SK-N-SH (cell line): ENCODE measurements around the gene TMTC2. TPM values are rescaled to one million over a fixed set of nuclear protein-coding genes. Genes with fewer than 3 reads are reported as not detected.
A peak's percentile ranks its signal among the peaks of the same experiment; 100 is the strongest.

ENCODE experiments used
- CTCF ChIA-PET: fragments of 300-600, 350-600 bp; formaldehyde crosslinking; extraction: SDS; loops from one replicate; lab custom pipeline; 2021; lab: Yijun Ruan, JAX
- POLR2A ChIA-PET: fragments of 350-600 bp; sonication (Branson Sonifier 250); formaldehyde crosslinking; extraction: SDS; loops from one replicate; lab custom pipeline; 2020; ENCODE audit warnings: antibody characterized with exemption, inconsistent platforms; lab: Yijun Ruan, JAX
- DNase-seq: peaks from one replicate; pipeline ENCODE4 v3.0.0; 2012
- H2AFZ ChIP-seq: fragments of 200-600 bp; sonication (generic); 2 replicates; pipeline ENCODE4 v1.8.1; 2016; ENCODE audit warnings: antibody characterized with exemption, mild to moderate bottlenecking, low read depth
- H3F3A ChIP-seq: fragments of 200-600 bp; sonication (generic); replicated peaks from 2 replicates; pipeline ENCODE3; 2016; ENCODE audit warnings: antibody characterized with exemption, mild to moderate bottlenecking; ENCODE audit not compliant: insufficient read depth
- H3K27ac ChIP-seq, 2 experiments: fragments of 200-500 bp in 1 of 2; fragments of 200-600 bp in 1 of 2; sonication (Bioruptor generic) in 1 of 2; sonication (generic), shearing (Covaris generic) in 1 of 2; 2 replicates each; pipeline versions ENCODE4 v1.5.1 to v1.6.1; 2014 to 2016; ENCODE audit warnings: low read depth in 2 of 2, inconsistent platforms in 1 of 2, low read length in 1 of 2, mild to moderate bottlenecking in 1 of 2, mixed read lengths in 1 of 2
- H3K27me3 ChIP-seq: fragments of 200-600 bp; sonication (generic), shearing (Covaris generic); 2 replicates; pipeline ENCODE4 v1.6.1; 2016; ENCODE audit warnings: mixed run types; ENCODE audit not compliant: insufficient read depth
- H3K36me3 ChIP-seq, 2 experiments: fragments of 200-500 bp in 1 of 2; fragments of 200-600 bp in 1 of 2; sonication (Bioruptor generic) in 1 of 2; sonication (generic) in 1 of 2; replicated peaks in 1 of 2; 2 replicates each; pipeline versions ENCODE3 to v1.5.1; 2014 to 2016; ENCODE audit warnings: low read length in 1 of 2, mild to moderate bottlenecking in 1 of 2; ENCODE audit not compliant: insufficient read depth in 2 of 2, control insufficient read depth in 1 of 2
- H3K4me1 ChIP-seq, 2 experiments: fragments of 200-500 bp in 1 of 2; fragments of 200-600 bp in 1 of 2; sonication (Bioruptor generic) in 1 of 2; sonication (generic), shearing (Covaris generic) in 1 of 2; 2 replicates each; pipeline versions ENCODE4 v1.5.1 to v1.6.1; 2014 to 2016; ENCODE audit warnings: low read depth in 1 of 2, low read length in 1 of 2, mixed run types in 1 of 2; ENCODE audit not compliant: insufficient read depth in 2 of 2, control insufficient read depth in 1 of 2
- H3K4me2 ChIP-seq: fragments of 200-600 bp; sonication (generic), shearing (Covaris generic); 2 replicates; pipeline ENCODE4 v1.6.1; 2017; ENCODE audit warnings: mixed run types
- H3K4me3 ChIP-seq, 2 experiments: fragments of 200-500 bp in 1 of 2; fragments of 200-600 bp in 1 of 2; sonication (Bioruptor generic) in 1 of 2; sonication (generic), shearing (Covaris generic) in 1 of 2; 2 replicates each; pipeline versions ENCODE4 v1.5.1 to v1.8.1; 2014 to 2016; ENCODE audit warnings: low read depth in 2 of 2, inconsistent platforms in 1 of 2, low read length in 1 of 2, mild to moderate bottlenecking in 1 of 2, mixed read lengths in 1 of 2, moderate library complexity in 1 of 2
- H3K79me2 ChIP-seq: fragments of 200-600 bp; sonication (generic); 2 replicates; pipeline ENCODE4 v1.8.1; 2017; ENCODE audit warnings: mild to moderate bottlenecking; ENCODE audit not compliant: insufficient read depth
- H3K9ac ChIP-seq: fragments of 200-600 bp; sonication (generic); 2 replicates; pipeline ENCODE4 v1.6.1; 2017; ENCODE audit warnings: mixed run types
- H3K9me2 ChIP-seq: fragments of 200-600 bp; sonication (generic); 2 replicates; pipeline ENCODE4 v1.6.1; 2017; ENCODE audit warnings: mixed run types
- H3K9me3 ChIP-seq: fragments of 200-600 bp; sonication (generic); 2 replicates; pipeline ENCODE4 v1.6.1; 2017; ENCODE audit warnings: mixed run types, mild to moderate bottlenecking, moderate library complexity
- H4K20me1 ChIP-seq: fragments of 200-600 bp; sonication (generic); 2 replicates; pipeline ENCODE4 v1.6.1; 2017; ENCODE audit warnings: mild to moderate bottlenecking, mixed run types; ENCODE audit not compliant: insufficient read depth
- EP300 ChIP-seq, 2 experiments: IDR thresholded peaks; 2 replicates each; pipeline versions ENCODE4 v1.4.0 to v1.6.1; 2012; ENCODE audit warnings: borderline replicate concordance in 1 of 2, low read depth in 1 of 2, low read length in 1 of 2
- NRF1 ChIP-seq: IDR thresholded peaks from 2 replicates; pipeline ENCODE4 v1.6.1; 2012; ENCODE audit warnings: low read depth, mild to moderate bottlenecking, low read length
- YY1 ChIP-seq: IDR thresholded peaks from 2 replicates; pipeline ENCODE4 v1.4.0; 2012; ENCODE audit warnings: low read depth, mild to moderate bottlenecking
- WGBS: methylation state at CpG from one replicate; pipeline ENCODE4 v1.1.6; 2017; ENCODE audit warnings: low lambda C conversion rate; 5-methylcytosine and 5-hydroxymethylcytosine counted together
- polyA plus RNA-seq, 3 experiments: library from polyadenylated mRNA; depleted of rRNA; stranded (reverse); fragments of >200 nt; gene quantifications; 2 replicates each; pipeline ENCODE4 v1.2.3, GENCODE V29; 2012
- TF ChIP-seq, protein P1 (sequence below): fragments of 200-600 bp; sonication (generic); IDR thresholded peaks from 2 replicates; pipeline ENCODE4 v1.6.1; 2017; ENCODE audit warnings: antibody characterized with exemption, mild to moderate bottlenecking, moderate library complexity
- TF ChIP-seq, protein P2 (sequence below): IDR thresholded peaks from 2 replicates; pipeline ENCODE4 v1.4.0; 2012; ENCODE audit warnings: low read depth, borderline replicate concordance
- TF ChIP-seq, protein P3 (sequence below): fragments of 150-350 bp; IDR thresholded peaks from 2 replicates; pipeline ENCODE4 v1.6.1; 2016; ENCODE audit warnings: mild to moderate bottlenecking, low read depth, low read length
- TF ChIP-seq, protein P4 (sequence below): IDR thresholded peaks from 2 replicates; pipeline ENCODE4 v1.6.1; 2012; ENCODE audit warnings: mild to moderate bottlenecking, low read depth, low read length, moderate library complexity

TMTC2 gene
- polyA plus RNA-seq, 1 of the 3 experiments (the other 2 are of a cell fraction), result 4.1 TPM

DNA sequence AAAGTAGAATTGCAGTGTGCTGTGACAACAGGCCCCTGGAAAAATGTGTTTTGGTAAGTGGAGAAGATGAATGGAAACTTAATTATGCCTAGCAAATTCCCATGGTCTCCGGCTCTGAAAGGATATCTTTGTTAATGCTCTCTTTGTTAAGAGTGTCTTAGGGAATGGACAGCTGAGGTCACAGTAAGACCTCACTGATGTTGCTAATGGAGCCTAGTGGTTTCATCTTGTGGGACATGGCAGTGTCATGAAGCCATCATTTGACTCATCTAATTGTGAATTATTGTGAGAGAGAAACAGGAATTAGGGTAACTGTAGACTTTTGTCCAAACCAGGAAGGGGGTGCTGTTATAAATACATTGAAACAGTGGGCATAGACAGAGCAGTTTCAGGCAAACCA lies 330.3 kb downstream of the TMTC2 start:
- no peaks in the 10 kb centered on the region for H3K9me3 ChIP-seq
- no peaks in the 10 kb centered on the region for H3K79me2 ChIP-seq
- H3F3A ChIP-seq, result peaks cover 12% of the 10 kb centered on the region
- peaks cover 3 to 4% of the 10 kb centered on the region in 2 experiments; a peak in 2 of 4 replicates for H3K4me1 ChIP-seq
- H3K27ac ChIP-seq, result peak overlapping the region; percentile 49 to 56
- no peak for TF ChIP-seq EP300 (IDR thresholded peaks at IDR 0.05; ENCODE audit: borderline replicate concordance in 1 of 2, low read depth in 1 of 2, low read length in 1 of 2)
- TF ChIP-seq, protein P1, sequence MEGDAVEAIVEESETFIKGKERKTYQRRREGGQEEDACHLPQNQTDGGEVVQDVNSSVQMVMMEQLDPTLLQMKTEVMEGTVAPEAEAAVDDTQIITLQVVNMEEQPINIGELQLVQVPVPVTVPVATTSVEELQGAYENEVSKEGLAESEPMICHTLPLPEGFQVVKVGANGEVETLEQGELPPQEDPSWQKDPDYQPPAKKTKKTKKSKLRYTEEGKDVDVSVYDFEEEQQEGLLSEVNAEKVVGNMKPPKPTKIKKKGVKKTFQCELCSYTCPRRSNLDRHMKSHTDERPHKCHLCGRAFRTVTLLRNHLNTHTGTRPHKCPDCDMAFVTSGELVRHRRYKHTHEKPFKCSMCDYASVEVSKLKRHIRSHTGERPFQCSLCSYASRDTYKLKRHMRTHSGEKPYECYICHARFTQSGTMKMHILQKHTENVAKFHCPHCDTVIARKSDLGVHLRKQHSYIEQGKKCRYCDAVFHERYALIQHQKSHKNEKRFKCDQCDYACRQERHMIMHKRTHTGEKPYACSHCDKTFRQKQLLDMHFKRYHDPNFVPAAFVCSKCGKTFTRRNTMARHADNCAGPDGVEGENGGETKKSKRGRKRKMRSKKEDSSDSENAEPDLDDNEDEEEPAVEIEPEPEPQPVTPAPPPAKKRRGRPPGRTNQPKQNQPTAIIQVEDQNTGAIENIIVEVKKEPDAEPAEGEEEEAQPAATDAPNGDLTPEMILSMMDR, result no peak
- no peak overlapping the region for H3K4me2 ChIP-seq
- no peak overlapping the region for H3K4me3 ChIP-seq
- H3K9me2 ChIP-seq, result no peaks in the 10 kb centered on the region
- no peaks in the 10 kb centered on the region for H3K36me3 ChIP-seq
- ChIA-PET POLR2A (no interaction called here), CTCF (interaction anchor here (1.2 to 1.5 kb wide), 2 partner anchors 12 to 806 kb away, joined by 3 to 4 read pairs; no protein-coding TSS in a partner anchor)
- H3K27me3 ChIP-seq, result no peaks in the 10 kb centered on the region
- no peaks in the 10 kb centered on the region for H4K20me1 ChIP-seq
- no peak overlapping the region for H2AFZ ChIP-seq
- no peak overlapping the region for H3K9ac ChIP-seq
- WGBS, result 33% methylated on average over 1 of the region's 1 CpG
- no peak for DNase-seq

DNA sequence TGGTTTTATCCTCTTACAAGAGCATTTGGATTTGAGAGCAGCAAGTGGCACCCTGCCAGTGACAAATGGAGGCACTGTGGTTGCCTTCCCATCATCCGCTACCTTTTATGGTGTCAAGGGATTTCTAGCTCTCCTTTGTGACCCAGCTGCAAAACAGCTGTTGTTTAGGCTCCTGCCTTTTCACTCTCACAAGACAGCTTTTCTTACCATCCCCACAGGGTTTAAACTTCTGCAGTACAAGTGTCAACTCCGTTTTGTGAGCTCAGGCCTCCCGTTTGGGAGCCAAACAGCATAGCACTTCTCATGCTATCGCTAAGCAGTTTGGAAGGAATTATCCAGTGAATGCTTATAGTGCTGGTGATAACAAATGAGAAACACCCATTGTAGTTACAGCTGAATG lies 331.4 kb downstream of the TMTC2 start:
- ChIA-PET CTCF (interaction anchor here (1.5 to 1.7 kb wide), 2 partner anchors 11 to 332 kb away, joined by 4 read pairs; no protein-coding TSS in a partner anchor), POLR2A (no interaction called here)
- Histone ChIP-seq H2AFZ (no peak overlapping the region), H3K9ac (no peak overlapping the region), H3K27ac (no peak overlapping the region; a peak in 1 of 4 replicates), H3K9me3 (no peaks in the 10 kb centered on the region), H3K36me3 (no peaks in the 10 kb centered on the region), H3F3A (peaks cover 12% of the 10 kb centered on the region), H3K4me3 (no peak overlapping the region), H4K20me1 (no peaks in the 10 kb centered on the region), H3K9me2 (no peaks in the 10 kb centered on the region), H3K27me3 (no peaks in the 10 kb centered on the region), H3K4me1 (peaks cover 3 to 4% of the 10 kb centered on the region in 2 experiments; a peak in 2 of 4 replicates), H3K79me2 (no peaks in the 10 kb centered on the region), H3K4me2 (no peak overlapping the region)
- TF ChIP-seq, protein P2, sequence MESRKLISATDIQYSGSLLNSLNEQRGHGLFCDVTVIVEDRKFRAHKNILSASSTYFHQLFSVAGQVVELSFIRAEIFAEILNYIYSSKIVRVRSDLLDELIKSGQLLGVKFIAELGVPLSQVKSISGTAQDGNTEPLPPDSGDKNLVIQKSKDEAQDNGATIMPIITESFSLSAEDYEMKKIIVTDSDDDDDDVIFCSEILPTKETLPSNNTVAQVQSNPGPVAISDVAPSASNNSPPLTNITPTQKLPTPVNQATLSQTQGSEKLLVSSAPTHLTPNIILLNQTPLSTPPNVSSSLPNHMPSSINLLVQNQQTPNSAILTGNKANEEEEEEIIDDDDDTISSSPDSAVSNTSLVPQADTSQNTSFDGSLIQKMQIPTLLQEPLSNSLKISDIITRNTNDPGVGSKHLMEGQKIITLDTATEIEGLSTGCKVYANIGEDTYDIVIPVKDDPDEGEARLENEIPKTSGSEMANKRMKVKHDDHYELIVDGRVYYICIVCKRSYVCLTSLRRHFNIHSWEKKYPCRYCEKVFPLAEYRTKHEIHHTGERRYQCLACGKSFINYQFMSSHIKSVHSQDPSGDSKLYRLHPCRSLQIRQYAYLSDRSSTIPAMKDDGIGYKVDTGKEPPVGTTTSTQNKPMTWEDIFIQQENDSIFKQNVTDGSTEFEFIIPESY, result no peak
- TF ChIP-seq YY1, result no peak
- TF ChIP-seq NRF1, result no peak
- 96% methylated on average over 4 of the region's 4 CpGs for whole genome bisulfite sequencing
- no peak for DNase-seq

DNA sequence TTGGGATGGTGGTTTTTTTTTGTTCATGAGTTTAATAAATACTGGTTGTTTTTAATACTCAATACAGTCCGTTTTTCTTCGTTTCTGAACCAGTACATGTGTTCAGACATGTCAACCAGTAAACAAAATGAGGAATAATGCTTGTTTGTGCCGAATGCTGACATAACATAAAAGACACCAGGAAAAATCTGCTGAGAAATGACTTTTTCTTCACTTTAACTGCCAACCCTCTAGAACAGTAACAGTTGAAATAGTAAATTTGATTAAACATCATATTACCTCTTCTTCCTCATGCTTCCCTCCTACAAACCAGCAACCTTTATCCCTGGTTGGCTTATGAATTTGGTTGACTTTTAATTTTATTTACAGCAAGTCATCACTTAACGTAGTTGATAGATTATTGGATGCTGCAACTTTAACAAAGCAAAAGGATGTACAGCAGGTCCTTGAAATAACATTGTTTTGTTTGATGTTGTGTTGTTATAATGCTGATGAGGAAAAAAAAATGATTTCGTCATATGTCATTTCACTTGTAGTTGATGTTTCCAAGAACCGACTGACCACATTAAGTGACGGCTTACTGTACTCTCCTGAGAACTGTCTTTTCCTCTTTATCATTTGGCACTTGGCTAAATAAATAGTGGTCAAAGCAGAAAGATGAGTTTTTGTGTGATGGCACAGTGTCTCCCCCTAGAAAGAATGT lies 340.5 kb downstream of the TMTC2 start:
- Histone ChIP-seq H3K9me2 (no peaks in the 10 kb centered on the region), H3K4me2 (no peak overlapping the region), H4K20me1 (no peaks in the 10 kb centered on the region), H3K36me3 (no peaks in the 10 kb centered on the region), H2AFZ (no peak overlapping the region), H3K9me3 (no peaks in the 10 kb centered on the region), H3K9ac (no peak overlapping the region), H3K4me1 (no peaks in the 10 kb centered on the region), H3K4me3 (no peak overlapping the region), H3K27ac (no peak overlapping the region), H3K79me2 (no peaks in the 10 kb centered on the region), H3K27me3 (no peaks in the 10 kb centered on the region), H3F3A (no peaks in the 10 kb centered on the region)
- TF ChIP-seq, protein P3, sequence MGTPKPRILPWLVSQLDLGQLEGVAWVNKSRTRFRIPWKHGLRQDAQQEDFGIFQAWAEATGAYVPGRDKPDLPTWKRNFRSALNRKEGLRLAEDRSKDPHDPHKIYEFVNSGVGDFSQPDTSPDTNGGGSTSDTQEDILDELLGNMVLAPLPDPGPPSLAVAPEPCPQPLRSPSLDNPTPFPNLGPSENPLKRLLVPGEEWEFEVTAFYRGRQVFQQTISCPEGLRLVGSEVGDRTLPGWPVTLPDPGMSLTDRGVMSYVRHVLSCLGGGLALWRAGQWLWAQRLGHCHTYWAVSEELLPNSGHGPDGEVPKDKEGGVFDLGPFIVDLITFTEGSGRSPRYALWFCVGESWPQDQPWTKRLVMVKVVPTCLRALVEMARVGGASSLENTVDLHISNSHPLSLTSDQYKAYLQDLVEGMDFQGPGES, result no peak
- TF ChIP-seq, protein P4, sequence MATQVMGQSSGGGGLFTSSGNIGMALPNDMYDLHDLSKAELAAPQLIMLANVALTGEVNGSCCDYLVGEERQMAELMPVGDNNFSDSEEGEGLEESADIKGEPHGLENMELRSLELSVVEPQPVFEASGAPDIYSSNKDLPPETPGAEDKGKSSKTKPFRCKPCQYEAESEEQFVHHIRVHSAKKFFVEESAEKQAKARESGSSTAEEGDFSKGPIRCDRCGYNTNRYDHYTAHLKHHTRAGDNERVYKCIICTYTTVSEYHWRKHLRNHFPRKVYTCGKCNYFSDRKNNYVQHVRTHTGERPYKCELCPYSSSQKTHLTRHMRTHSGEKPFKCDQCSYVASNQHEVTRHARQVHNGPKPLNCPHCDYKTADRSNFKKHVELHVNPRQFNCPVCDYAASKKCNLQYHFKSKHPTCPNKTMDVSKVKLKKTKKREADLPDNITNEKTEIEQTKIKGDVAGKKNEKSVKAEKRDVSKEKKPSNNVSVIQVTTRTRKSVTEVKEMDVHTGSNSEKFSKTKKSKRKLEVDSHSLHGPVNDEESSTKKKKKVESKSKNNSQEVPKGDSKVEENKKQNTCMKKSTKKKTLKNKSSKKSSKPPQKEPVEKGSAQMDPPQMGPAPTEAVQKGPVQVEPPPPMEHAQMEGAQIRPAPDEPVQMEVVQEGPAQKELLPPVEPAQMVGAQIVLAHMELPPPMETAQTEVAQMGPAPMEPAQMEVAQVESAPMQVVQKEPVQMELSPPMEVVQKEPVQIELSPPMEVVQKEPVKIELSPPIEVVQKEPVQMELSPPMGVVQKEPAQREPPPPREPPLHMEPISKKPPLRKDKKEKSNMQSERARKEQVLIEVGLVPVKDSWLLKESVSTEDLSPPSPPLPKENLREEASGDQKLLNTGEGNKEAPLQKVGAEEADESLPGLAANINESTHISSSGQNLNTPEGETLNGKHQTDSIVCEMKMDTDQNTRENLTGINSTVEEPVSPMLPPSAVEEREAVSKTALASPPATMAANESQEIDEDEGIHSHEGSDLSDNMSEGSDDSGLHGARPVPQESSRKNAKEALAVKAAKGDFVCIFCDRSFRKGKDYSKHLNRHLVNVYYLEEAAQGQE, result no peak
- WGBS, result 81% methylated on average over 7 of the region's 7 CpGs
- no peak for DNase-seq
- POLR2A ChIA-PET, result no interaction called here
- CTCF ChIA-PET, result no interaction called here
